PC-9 (cell line): ENCODE measurements around the gene SPATA31C1.
"Not testable (repeated sequence)": the region's sequence is repeated elsewhere in the genome, so short reads cannot be mapped to it uniquely, and the experiment has no call there.

Experiments used
- CTCF ChIP-seq: fragments of 200-600 bp; sonication (generic); conservative IDR thresholded peaks from 2 replicates; pipeline ENCODE4 v1.6.1; 2017; ENCODE audit warnings: mixed run types, antibody characterized with exemption, mild to moderate bottlenecking, moderate library complexity
- EZH2 ChIP-seq: fragments of 200-600 bp; sonication (generic); IDR thresholded peaks from 2 replicates; pipeline ENCODE4 v1.8.0; 2017; ENCODE audit warnings: antibody characterized with exemption, low read depth

GRCh38 chr9:87938336-87938735, 20.6 kb downstream of the SPATA31C1 start:
- TF ChIP-seq CTCF, EZH2: not testable (repeated sequence)
